ENCODE data around the gene COL11A2. TPM values are rescaled to one million over a fixed set of nuclear protein-coding genes. Genes with fewer than 3 reads are reported as not detected.
A peak's percentile ranks its signal among the peaks of the same experiment; 100 is the strongest.

Gene COL11A2
- total RNA-seq, 1 experiment from 2014 or later, result 0.42 TPM

DNA sequence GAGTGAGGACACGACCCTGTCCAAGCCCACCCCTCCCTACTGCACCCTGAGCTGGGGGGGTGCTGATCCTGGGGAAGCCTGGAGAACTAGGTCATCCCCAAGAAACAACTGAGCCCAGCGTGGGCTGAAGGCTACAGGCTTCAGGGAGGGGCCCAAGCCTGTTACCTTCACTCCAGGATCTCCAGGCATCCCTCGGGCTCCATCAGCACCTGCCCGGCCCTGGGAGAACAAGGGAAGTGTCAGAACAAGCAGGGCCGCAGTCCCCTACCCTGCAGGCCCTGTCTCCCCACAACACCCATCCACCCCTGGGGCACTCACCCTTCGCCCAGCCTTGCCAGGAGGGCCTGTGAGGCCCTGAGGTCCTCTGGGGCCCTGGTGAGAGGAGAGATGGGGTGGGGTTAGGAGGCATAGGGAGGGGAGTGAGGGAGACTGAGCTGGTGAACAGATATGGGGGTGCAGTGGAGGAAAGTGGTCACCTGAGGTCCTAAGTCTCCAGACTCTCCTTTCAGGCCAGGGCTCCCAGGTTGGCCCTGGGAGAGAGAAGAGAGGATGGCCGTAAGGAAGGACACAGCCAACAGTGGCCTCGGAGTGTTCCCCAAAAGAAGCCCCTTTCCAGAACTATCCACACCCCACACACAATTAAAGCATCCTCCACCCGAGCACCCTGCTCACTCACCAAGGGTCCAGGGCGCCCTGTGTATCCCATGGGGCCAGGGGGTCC, 13.4 kb downstream of the COL11A2 start:
- in situ Hi-C loops (cut with HindIII; ENCODE audit: low pct_unique_long_range_greater_than_20kb, low sequenced_read_pairs), result no loop called here
- DNase-seq (ENCODE audit: low read depth, low spot score), result no peak

DNA sequence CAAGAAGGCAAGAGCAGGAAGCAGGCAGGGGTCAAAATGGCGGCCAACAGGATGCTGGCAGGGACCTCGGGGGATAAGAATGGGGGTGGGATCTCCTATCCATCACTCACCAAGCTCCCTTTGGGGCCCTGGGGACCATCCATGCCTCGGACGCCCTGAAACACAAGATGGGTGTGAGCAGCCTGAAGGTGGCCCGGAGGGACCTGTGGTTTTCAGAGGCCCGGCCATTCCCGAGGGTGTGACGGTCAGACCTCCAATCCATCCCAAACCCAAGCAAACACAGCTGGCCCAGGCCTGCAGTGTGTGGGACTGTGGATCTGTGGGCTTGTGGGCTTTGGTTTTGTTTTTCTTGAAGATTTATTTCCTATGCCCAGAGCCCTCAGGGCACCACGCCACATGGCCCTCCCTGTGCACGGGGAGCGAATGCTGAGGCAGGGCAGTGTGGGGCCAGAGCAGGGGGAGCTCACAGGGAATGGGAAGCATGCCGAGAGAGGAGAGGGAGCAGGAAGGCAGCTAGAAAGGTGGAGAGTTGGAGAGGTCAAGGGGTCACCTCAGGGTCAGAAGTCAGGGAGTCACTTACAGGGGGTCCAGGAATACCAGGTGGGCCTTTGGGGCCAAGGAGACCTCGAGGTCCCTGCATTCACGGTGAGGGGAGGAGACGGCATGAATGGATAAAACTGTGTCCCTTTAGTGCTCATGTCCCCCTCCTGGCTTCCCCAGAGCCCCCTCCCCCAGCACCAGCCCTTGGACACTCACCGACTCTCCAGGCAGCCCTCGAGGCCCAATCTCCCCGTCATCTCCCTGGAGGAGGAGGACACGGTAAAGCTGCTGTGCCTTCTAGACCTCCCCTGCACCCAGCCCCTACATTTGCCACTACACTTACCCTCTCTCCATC, 14.5 kb downstream of the COL11A2 start:
- DNase-seq (ENCODE audit: low read depth, low spot score), result no peak
- in situ Hi-C loops (cut with HindIII; ENCODE audit: low pct_unique_long_range_greater_than_20kb, low sequenced_read_pairs), result no loop called here

- in situ Hi-C loops (cut with HindIII; ENCODE audit: low pct_unique_long_range_greater_than_20kb, low sequenced_read_pairs), result no loop called here
- no peak for DNase-seq (ENCODE audit: low read depth, low spot score)
Measured at GRCh38 chr6:33176906-33177305, 15.4 kb downstream of the COL11A2 start.

GRCh38 chr6:33175436-33176069, 16.7 kb downstream of the COL11A2 start:
- in situ Hi-C loops (cut with HindIII; ENCODE audit: low pct_unique_long_range_greater_than_20kb, low sequenced_read_pairs), result no loop called here

DNA sequence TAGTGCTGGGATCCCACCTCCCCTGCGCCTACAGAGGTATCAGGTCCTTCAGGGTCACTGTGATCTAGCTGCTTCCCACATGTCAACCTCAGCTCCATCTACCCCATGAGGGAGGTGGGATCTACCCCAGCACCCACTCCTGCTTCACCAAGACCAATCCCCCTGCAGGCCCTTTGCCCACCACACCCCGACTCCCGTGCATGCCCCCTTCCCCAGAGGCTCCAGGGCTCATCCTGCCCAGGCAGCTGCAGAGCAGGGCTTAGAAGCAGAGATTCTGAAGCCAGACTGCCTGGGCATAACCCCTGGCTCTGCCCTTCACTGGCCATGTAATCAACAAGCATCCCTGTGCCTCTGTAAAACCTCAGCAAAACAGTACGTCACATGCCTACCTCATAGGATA, 17.5 kb downstream of the COL11A2 start:
- in situ Hi-C loops (cut with HindIII; ENCODE audit: low pct_unique_long_range_greater_than_20kb, low sequenced_read_pairs), result no loop called here
- DNase-seq (ENCODE audit: low read depth, low spot score), result no peak

More at GRCh38 chr6:33175436-33176069, 16.7 kb downstream of the COL11A2 start:
- no peak for DNase-seq (ENCODE audit: low read depth, low spot score)

DNA sequence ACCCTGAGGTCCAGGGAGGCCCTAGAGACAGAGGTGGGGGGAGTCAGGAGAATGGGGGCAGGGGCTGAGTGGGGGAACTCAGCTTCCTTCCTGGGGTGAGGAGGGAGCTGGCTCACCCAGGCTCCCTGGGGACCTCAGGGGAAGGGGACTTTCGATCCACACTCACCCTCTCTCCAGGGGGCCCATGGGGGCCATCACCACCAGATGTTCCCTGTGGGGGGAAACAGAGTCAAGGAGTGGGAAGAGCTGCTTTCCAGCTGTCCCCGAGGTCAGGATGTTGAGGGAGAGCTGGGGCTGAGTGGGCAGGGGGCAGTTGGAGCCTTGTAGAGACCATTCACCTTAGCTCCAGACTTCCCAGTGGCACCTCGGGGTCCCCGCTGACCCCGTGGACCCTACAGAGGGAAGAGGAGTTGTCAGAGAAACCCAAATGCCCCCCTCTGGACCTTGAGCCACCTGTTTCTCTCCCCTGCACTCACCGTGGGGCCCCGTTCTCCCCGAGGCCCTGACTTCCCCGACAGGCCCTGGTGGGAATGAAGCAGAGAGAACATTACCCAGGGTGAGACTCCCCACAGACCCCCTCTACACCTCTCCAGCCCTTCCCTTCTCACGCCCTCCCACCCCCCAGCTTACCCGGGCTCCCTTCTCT, 18.6 kb downstream of the COL11A2 start:
- DNase-seq (ENCODE audit: low read depth, low spot score), result no peak
- in situ Hi-C loops (cut with HindIII; ENCODE audit: low pct_unique_long_range_greater_than_20kb, low sequenced_read_pairs), result no loop called here

DNA sequence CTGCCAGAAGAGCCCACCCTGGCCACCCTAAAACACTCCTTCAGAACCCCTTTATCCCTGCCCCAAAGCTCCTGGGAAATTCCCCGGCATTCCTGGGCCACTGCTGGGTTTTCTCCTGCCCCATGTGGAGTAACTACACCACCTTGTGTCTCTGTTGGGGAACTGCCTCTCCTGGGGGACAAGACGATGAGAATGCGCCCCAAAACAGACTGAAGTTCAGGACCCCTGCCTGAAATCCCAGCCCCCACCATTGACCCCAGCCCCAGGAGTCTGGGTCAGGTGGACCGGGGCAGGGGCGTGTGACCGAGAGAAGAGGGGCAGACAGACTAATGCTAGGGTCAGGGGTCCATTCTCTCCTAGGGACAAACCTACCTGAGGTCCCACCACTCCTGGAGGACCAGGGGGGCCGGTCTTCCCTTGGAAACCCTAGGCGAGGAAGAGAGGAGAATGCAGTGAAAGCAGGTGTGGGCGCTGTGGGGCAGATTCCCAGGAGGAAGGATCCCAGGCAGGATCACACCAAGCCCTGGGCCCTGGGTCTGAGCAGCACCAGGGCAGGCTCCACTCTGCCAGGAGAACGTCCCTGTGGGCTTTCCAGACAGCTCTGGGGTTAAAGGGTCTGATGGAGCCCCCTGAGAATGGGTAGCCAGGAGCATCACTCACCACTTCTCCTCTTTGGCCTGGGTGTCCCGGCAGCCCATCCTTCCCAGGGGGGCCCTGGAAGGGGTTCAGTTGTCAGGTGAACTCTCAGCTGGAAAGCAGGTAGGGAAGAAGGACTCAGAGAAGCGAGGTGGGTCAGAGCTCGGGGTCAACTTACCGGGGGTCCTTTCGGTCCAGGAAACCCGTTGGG, 19.4 kb downstream of the COL11A2 start:
- peak; percentile 54 for DNase-seq (ENCODE audit: low read depth, low spot score)
- in situ Hi-C loops (cut with HindIII; ENCODE audit: low pct_unique_long_range_greater_than_20kb, low sequenced_read_pairs), result no loop called here

- DNase-seq (ENCODE audit: low read depth, low spot score), result no peak
- in situ Hi-C loops (cut with HindIII; ENCODE audit: low pct_unique_long_range_greater_than_20kb, low sequenced_read_pairs), result no loop called here
Measured at GRCh38 chr6:33171880-33172687, 20.2 kb downstream of the COL11A2 start.

GRCh38 chr6:33171016-33171879, 21.0 kb downstream of the COL11A2 start:
- no peak for DNase-seq (ENCODE audit: low read depth, low spot score)
- in situ Hi-C loops (cut with HindIII; ENCODE audit: low pct_unique_long_range_greater_than_20kb, low sequenced_read_pairs), result no loop called here

DNA sequence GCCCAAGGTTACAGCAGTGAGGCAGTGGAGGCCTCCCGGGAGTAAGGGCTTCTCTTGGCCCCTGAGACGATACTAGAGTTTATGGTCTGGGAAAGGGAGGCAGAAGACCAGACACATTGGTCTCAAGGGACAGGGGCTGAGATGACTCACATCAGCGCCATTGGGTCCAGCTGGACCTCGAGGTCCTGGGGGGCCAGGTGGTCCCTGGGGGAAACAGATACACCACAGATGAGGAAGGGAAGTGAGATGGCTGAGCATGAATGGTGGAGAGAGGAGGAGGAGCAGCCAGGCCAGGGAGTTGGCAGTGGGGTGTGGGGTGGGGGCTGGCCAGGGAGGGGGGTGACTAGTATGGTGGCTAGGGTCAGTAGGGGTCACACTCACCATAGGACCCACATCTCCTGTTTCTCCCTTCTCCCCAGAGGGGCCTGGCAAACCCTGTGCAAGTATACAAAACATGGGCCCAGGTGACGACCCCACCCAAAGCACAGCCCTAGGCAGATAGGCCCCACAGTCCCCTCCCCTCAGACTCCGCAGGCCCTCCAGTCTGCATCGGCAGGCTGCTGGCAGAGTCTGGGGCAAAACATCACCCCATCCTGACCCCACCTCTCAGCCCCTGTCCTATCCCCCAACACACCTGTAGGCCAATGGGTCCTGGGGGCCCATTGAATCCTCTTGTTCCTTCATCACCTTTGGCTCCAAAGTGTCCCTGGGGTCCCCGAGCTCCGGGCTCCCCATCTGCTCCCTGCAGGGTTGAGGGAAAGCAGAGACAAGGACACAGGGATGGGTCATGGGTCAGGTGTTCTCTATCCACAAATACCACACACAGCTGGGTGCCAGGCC, 21.9 kb downstream of the COL11A2 start:
- DNase-seq (ENCODE audit: low read depth, low spot score), result no peak
- in situ Hi-C loops (cut with HindIII; ENCODE audit: low pct_unique_long_range_greater_than_20kb, low sequenced_read_pairs), result no loop called here

DNA sequence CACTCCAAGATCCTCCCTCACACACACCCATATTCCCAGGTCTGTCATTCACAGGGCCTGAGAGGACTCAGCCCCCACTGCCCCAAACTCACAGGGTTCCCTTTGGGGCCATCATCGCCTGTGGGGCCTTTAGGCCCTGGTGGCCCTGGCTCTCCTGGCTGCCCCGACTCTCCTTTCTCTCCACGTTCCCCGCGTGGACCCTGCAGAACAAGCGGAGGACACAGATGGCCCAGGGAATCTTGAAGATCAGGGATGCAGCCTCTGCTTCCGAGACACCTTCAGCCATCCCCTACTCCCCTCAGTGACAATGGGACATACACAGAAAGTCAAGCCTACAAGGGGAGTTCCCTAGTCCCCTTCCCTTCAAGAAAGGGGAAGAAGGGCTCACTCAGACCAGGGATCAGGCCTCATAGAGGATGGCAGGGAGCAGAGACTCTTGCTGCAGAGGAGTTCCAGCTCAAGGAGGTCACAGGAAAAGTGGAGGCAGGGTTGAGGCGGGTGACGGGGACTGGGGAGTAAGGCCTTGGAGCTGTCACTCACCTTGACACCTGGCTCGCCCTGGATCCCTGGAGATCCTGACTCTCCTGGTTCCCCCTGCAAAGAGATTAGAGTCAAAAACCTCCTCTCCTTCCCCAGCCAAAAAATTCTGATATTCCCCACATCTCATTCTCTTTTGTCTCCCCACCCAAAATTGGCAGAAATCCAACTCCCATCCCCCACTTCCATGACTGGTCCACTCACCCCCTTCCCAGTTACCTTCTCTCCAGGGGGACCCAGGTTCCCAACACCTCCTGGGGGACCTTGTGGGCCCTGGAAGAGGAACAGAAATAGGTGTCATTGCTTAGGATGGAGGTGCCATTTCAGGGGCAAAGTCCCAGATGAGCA, 22.7 kb downstream of the COL11A2 start:
- no peak for DNase-seq (ENCODE audit: low read depth, low spot score)
- in situ Hi-C loops (cut with HindIII; ENCODE audit: low pct_unique_long_range_greater_than_20kb, low sequenced_read_pairs), result no loop called here

DNA sequence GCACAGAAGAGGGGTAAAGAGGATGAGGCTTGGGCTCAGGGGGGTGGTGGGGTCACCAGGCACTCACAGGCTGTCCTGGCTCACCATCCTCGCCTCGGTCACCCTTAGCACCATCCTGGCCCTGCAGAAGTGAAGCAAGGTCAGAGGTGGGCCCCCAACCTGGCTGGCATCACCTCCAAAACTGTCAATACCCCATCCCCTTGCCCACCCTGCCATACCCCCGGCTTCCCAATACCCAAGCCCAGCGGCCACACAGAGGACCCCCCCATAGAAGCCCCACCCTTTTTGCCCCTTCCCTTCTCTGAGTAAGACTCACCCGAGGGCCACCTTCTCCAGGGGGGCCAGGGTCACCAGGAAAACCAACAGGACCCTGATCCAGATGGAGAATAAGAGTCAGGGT, 23.6 kb downstream of the COL11A2 start:
- DNase-seq (ENCODE audit: low read depth, low spot score), result no peak
- in situ Hi-C loops (cut with HindIII; ENCODE audit: low pct_unique_long_range_greater_than_20kb, low sequenced_read_pairs), result no loop called here

DNA sequence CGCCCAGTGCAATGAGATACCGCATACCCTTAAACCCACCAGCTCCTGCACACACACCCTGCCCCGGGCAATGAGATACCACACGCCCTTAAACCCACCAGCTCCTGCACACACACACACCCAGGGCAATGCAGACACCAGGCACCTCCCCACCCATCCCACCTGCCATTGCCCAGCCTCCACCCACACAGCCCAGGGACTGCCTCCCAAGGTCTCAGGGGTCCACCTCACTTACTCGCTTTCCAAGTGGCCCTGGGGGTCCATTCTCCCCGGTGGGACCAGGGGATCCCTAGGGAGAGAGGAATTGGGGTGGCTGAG, 24.0 kb downstream of the COL11A2 start:
- DNase-seq (ENCODE audit: low read depth, low spot score), result no peak
- in situ Hi-C loops (cut with HindIII; ENCODE audit: low pct_unique_long_range_greater_than_20kb, low sequenced_read_pairs), result no loop called here

Measured in SK-MEL-5 (cell line).